ENCODE data around the gene RABL6.
"Not testable (repeated sequence)": the region's sequence is repeated elsewhere in the genome, so short reads cannot be mapped to it uniquely, and the experiment has no call there.

The RABL6 gene

DNA sequence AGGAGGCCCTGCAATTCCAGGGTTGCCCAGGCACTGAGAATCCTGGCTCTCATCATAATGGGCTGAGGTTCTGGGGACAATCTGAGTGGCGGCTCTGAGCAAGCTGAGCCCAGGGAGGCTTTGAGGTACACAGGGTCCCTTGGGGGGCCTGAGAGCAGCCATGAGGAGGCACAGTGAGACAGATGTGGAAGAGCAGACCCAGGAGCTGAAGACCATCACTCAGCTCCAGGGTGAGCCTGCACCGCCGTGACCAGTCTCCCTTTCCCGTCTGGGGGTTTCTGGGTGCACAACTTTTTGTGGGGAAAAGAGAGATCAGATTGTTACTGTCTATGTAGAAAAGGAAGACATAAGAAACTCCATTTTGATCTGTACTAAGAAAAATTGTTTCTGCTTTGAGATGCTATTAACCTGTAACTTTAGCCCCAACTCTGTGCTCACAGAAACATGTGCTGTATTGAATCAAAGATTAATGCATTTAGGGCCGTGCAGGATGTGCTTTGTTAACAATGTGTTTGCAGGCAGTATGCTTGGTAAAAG is 11.4 kb upstream of the RABL6 start, which contains the start of gene CCDC183:
Gene CCDC183, plus strand, starts transcription at position 101 of the 537 bp plus-strand sequence. Its CDS starts 60 bp downstream, at position 161.
- DNase-seq (ENCODE audit: low spot score) = no peak

DNA sequence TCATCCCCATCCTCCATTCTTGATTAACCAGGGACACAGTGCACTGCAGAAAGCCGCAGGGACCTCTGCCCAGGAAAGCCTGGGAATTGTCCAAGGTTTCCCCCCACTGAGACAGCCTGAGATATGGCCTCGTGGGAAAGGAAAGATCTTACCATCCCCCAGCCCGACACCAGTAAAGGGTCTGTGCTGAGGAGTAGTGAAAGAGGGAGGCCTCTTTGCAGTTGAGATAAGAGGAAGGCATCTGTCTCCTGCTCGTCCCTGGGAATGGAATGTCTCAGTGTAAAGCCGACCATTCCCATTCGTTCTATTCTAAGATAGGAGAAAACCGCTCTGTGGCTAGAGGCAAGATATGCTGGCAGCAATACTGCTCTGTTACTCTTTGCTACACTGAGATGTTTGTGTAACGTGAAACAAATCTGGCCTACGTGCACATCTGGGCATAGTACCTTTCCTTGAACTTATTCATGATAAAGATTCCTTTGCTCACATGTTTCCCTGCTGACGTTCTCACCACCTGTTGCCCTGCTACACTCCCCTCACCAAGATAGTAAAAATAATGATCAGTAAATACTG is 10.9 kb upstream of the RABL6 start:
- not testable (repeated sequence) for DNase-seq (ENCODE audit: low spot score)

DNA sequence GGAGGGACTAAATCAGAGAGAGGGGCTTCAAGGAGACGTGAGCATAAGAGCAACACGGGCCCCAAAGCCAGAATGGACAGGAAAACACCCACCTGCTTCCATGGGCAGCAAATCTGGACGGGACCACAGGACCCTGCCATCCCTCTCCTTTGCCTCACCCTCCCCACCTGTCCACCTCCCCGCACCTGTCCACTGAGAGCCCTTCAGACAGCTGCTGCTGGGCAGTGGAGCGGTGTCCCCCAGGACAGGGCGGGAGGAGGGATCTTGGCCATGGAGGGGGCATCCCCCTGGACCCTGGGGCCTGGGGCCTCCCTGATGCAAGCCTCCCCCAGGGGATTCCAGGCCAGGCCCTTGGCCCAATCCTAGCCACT is 9.1 kb upstream of the RABL6 start:
- DNase-seq (ENCODE audit: low spot score) = no peak

DNA sequence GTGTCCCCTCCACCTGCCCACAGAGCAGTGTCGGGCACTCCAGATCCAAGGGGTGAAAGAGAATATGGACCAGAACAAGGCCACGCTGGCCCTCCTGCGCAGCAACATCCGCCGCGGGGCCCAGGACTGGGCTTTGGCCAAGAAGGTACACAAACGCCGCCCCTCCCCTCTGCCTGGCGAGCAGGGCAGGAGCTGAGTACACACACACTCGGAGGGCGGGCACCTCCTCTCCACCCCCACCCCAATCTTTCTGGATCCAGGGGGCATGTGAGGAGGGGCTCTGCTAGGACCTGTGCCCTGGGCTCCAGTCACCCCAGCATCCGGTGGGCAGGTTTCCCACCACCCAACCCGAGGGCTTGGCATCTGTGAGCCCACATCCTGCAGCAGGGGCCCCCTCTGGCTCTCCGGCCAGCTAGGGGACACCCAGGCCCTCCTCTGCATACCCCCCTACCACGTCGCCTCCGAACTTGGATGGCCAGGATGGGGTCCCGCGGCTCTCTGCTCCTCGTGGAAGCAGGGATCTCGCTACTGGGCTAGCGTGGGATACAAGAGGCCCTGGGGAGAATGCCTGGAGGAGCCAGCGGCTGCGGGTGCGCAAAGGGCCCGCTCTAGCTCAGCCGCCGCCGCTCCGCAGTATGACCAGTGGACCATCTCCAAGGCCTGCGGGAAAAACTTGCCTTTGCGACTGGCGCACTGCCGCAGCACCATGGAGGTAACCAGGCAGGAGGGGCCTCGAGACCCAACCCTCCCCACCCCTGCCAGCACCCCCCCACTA is 8.5 kb upstream of the RABL6 start:
- DNase-seq (ENCODE audit: low spot score) = no peak

DNA sequence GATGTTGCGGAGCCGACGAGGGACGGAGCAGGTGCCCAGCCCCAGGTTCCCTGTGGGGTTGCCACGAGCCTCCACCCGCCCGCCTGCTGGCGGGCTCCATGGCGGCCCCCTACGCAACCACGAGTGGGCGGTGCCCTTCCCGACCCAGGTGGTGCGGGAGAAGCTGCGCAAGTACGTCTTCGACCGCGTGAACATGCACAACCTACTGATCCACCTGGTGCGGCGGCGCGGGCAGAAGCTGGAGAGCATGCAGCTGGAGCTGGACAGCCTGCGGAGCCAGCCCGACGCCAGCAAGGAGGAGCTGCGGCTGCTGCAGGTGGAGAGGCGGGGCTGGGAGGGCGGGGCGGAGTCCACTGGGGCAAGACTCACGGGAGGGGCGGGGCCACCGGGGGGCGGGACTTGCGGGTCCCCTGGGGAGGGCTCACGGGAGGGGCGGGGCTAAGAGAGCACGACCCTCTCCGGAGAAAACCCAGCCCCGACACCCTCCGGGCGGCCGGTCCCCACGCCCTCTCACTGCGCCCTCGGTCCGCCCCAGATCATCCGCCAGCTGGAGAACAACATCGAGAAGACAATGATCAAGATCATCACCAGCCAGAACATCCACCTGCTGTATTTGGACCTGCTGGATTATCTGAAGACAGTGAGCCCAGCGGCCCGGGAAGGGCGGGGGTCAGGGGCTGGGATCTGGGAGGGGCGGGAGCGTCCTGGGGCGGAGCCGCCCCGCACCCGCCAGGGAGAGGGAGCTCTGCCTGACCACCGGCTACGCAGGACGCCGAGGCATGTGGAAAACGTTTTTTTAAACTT is 7.7 kb upstream of the RABL6 start:
- DNase-seq (ENCODE audit: low spot score) = peak; percentile 61

DNA sequence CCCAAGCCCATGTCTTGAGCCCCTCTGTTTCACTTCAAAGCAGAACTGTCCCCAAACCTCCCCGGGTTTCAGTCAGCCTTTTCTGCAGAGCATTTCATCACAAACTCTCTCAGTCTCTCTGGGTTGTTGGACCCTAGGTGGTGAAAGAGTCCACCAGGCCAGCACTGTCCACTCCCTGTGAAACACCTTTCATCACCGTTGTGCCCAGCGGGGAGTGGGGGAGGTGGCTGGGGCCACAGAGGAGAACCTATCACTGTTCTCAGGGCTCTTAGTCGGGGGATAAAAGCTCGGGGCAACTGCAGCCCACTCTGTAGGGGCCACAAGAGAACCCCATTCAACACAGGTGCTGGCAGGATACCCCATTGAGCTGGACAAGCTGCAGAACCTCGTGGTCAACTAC is 5.4 kb upstream of the RABL6 start:
- DNase-seq (ENCODE audit: low spot score) = no peak

DNA sequence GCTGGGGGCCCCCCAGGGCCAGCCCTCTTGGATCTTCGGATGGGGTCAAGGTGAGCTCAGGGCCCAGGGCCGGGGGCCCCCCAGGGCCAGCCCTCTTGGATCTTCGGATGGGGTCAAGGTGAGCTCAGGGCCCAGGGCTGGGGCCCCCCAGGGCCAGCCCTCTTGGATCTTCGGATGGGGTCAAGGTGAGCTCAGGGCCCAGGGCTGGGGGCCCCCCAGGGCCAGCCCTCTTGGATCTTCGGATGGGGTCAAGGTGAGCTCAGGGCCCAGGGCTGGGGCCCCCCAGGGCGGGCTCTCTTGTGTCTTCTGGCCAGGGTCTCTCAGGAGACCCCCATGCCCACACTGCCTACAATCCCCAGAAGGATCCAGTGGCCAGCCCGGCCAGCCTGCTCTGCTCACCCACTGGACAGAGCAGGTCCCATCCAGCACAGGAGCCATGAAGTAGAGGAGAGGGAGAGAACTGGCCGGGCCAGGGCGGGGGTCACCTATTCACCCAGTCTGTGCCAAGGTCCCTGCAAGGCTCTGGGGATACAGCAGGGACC is 4.7 kb upstream of the RABL6 start:
- not testable (repeated sequence) for DNase-seq (ENCODE audit: low spot score)

DNA sequence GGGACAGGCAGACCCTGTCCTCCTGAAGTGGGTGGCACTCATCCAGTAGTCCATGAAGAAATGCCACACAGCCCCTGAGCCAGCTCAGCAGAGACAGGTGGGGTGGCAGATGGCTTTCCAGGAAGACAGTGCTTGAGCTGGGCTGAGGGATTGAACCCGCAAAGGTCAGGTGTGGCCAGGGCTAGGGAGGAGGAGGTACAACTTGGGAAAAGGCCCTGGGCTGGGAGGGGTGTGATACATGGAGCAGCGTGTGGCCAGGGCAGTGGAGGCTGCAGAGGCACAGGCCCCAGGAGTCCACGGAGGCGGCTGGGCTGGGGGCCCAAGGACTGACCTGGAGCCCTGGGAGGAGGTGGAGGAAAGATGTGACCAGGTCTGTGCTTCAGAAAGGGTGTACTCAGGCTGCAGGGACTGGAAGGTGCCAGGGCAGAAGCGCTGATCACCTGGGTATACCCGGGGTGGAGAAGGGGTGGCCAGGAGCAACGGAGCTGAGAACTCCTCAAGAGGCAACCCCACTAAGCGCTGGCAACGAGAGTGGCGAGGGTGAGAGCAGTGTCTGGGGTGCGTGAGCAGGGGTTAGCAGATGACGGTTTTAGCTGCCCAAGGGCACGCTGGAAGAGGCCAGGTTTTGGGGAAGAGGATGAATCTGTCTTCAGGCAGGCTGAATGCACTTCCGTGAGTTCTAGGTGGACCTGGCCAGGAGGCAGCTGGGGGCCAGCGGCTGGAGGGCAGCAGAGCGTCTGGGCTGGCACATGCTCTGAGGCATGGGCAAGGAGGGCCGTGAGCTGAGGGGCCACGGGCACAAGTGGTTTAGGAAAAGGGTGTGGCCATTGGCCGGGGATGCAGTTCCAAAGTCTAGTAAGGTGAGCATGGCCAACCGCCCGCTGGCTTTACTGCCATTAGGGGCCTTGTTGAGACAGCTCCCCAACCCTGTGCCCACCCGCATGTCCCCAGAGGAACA is 3.9 kb upstream of the RABL6 start:
- no peak for DNase-seq (ENCODE audit: low spot score)

DNA sequence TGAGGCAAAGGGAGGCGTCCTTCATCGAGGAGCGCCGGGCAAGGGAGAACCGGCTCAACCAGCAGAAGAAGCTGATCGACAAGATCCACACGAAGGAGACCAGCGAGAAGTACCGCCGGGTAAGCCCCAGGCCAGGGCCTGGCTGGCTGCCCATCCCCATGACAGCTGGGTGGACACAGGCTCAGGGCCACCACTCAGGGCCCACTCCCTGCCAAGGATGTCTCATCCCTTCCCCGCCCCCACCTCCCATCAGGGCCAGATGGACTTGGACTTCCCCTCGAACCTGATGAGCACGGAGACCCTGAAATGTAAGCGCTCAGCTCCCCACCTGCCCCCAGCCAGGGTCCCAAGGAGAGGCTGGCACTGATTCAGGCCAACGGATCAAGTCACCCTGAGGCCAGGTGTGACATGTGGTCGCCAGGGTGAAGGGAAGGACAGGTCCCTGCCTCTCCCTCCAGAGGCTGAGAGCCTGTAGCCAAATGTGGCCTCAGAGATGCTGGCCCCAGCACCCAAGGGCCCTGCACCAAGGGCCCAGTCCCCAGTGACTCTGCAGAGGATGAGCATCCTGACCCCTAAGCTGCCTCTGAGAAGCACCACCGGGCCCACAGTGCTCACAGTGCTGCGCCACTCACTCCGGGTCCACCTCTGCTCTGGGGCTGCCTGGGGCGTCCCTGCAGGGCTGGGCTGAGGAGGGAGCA is 3.1 kb upstream of the RABL6 start:
- no peak for DNase-seq (ENCODE audit: low spot score)

DNA sequence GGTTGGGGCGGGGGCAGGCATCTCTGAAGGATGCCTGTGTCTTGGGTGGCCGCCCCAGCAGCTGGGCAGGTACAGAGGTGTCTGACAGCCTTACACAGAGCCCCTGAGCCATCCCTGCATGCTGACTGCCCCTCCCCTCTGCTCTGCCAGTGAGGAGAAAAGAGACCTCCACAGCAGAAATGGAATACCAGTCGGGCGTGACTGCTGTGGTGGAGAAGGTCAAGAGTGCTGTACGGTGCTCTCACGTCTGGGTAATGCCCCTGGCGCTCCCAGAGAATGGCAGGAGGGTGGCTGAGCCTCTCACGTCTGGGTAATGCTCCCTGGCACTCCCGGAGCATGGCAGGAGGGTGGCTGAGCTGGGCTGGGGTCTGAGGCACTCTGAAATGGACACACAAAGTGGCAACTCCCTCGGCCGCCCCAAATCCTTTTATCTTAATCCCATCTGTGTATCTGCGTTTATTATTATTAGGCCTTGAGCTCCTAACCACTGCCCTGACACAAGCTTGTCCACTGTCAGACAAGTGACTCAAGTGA is 2.5 kb upstream of the RABL6 start:
- DNase-seq (ENCODE audit: low spot score) = no peak

DNA sequence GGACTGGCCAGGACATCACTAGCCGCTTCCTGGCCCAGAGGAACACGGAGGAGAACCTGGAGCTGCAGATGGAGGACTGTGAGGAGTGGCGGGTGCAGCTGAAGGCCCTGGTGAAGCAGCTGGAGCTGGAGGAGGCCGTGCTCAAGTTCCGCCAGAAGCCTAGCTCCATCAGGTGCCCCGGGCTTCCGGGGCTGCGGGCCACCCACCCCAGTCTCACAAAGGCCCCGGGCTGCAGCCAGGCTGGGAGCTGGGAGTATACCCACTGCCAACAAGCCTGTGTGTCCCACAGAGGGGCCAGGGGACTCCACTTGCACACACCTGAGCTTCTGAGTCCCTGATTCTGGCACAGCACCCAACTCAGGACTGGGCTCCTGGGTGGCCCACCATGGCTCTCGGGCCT is 1.7 kb upstream of the RABL6 start:
- no peak for DNase-seq (ENCODE audit: low spot score)

DNA sequence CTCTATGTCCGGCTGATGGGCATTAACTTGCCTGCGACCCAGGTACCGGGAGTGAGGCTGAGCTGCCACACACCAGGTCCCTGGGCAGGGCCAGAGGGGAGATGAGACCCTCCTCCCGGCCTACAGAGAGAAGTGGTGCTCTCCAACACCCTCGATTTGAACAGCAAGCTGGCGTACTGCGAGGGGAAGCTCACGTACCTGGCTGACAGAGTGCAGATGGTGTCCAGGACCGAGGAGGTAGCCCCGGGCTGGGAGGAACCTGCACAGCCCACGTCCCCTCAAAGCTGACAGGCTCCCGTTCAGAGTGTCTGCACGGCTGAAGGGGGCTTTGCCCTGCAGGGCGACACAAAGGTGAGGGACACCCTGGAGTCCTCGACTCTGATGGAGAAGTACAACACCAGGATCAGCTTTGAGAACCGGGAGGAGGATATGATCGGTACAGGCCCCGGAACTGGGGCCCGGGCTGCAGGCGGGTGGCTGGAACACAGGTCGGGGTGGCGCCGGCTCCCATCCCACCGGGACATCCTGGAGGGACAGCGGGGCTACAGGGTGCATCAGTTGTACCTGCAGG is 1.0 kb upstream of the RABL6 start:
- no peak for DNase-seq (ENCODE audit: low spot score)

DNA sequence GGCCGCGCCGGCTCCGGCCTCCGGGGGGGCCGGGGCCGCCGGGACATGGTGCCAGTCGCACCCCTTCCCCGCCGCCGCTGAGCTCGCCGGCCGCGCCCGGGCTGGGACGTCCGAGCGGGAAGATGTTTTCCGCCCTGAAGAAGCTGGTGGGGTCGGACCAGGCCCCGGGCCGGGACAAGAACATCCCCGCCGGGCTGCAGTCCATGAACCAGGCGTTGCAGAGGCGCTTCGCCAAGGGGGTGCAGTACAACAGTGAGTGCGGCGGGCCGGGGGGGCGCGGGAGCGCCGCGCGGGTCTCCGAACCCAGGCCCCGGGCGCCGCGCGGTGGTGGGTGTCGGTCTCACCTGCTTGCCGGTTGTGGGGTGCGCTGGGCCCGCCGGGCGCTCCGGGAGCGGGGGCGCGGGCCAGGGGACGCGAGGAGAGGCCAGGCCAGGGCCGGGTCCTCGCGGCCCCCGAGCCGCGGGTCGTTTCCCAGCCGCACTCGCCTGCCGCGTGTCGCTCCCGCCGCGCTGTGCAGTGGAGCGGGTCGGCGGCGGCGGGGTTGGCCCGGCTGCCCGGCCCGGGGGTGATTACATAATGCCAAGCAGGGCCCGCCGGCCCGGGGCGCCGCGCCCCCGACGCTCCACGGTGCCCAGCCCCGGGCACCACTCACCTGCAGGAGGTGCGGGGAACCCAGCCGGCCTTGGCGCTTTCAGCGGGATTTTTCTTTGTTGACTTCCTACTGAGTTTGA is 492 bp downstream of the RABL6 start:
- peak; percentile 51 for DNase-seq (ENCODE audit: low spot score)

DNA sequence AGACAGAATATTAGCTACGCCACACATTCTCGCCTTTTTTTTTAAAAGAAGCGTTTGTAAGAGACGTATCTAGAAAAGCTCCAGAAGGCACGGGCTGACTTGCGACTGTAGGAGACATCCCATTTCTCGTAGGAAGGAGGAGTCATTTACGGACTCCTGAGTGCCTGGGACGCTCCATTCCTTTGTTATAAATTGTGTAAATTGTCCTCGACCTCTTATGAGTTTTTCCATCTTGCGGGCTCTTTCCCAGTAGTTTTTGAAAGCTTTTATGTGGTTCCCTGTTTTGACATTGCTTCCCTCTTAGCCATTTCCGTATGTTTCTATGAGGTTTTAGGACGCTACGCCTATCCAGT is 1.0 kb downstream of the RABL6 start:
- DNase-seq (ENCODE audit: low spot score) = peak; percentile 59

DNA sequence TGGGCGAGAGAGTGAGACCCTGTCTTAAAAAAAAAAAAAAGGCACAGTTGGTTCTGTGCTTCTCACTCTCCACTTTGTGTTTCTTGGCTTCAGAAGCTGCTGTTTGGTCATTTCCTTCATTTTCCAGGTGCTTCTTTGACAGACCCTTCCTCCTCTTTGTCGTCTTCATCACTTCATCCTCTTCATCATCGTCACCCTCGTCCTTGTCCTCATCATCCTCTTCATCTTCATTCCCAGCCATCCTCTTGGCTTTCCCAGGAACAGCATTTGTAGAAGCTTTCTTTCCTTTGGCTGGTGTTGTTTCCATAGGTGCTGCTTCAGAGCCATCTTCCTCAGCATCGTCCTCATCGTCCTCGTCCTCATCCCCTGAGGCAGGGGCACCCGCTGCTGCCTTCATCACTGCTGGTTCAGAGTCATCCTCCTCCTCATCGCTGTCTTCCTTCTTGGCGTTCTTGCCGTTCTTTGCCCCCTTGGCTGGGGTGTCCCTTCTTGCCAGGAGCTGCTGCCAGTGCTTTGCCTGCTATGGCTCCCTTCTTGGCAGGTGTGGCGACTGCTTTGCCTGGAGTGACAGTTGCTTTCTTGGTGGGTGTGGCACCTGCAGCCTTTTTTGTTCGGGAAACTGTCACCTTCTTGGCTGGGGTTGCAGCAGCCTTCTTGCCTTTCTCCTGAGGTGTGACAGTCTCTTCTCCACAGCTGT is 7.1 kb downstream of the RABL6 start:
- no peak for DNase-seq (ENCODE audit: low spot score)

DNA sequence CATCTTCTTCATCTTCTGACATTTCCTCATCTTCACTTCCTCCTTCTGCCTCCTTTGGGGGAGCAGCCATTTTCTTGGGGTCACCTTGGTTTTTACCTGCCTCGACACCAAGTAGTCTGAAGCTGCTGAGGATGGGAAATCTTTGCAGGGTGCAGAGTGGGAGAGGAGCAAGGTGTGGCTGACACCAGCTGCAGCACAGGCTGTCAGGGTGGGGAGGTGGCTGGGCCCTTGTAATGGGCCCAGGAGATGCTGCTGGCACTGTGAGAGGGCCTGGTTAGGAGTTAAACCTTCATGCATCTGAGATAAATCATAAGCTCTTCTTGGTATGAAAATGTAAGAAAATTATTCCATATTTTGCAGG is 7.7 kb downstream of the RABL6 start:
- no peak for DNase-seq (ENCODE audit: low spot score)

DNA sequence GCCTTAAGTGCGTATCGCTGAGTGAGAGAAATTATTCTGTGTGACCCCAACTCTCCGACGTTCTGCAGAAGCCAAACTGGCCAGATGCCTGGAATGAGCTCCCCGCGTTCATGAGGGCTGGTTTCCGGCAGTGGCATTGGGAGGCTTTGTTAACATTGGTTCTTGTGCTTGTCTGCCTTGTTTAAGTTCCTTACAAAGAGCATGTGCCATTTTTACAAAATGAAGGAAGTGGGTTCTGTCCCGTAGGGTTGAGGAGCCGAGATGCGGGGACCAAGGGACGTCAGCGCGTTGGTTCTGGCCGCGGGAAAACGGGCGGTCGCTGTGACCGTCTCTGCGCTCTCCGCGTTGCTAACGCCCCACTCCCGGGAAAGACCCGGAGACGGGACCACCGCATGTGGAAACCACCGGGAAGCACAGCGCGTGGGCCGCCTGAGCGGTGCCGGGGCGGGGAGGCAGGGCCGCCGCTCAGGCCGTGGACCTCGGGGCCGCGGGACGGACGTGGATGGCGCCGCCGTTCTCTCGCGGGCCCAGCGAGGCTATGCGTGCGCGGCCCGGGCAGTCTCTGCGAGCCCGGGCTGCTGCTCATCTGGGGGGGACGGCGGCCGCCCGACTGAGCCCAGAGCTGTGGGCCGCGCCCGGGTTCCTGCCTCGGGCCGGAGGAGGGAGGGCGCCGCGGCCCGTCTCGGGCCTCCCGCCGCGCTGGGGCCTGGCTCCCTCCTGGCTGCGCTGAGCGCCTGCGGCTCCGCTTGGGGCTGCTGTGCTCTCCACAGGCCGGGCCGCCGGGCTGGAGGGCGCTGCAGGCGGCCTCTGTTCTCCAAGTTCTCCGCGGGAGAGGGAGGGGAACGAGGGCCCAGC is 13.4 kb downstream of the RABL6 start:
- peak; percentile 83 for DNase-seq (ENCODE audit: low spot score)

Data from AG08396 (cell line).